Stimulated activated CD8-positive, alpha-beta memory T cell treated with anti-CD3 and anti-CD28 coated beads, Interleukin-15, amount 100 ng/mL, for 4 hours (primary cell): ENCODE results near the gene TMPRSS3.

Experiments used
- DNase-seq, 2 donors: peaks; one replicate each; pipeline ENCODE4 v3.0.0-alpha.2; 2020; ENCODE audit warnings: low read depth in 2 of 2

Gene TMPRSS3

DNA sequence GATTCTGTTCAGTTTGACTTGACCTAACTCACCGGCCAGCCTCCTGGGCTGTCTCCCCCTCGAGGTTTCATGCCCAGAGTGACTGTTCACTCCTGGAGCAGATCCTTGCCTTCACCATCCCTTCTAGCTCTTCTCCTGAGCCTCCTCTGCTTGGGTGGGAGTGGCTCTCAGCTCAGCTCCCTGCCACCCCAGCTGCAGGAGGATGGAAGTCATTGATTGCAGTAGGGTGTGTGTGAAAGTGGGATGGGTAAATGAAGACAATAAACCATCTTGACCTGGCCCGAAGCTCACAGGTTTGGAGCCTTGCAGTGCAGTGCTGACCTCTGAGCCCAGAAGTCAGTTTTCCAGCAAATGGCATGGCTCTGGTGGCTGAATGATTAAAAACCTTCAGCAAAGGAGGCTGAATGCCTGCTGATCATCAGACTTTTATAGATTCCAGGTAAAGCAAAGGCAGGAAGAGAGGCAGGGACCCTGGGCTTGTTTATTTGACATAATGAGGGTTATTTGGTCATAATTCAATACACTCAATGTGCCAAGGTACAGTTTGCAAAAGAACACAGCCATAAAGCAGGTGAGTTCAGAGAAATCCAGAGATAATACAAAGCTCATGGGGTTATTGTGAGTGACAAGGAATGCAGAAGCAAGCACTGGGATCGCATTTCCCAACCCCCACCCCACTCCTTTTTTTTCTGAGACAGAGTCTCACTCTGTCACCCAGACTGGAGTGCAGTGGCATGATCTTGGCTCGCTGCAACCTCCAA lies 63.1 kb downstream of the TMPRSS3 start:
- DNase-seq, result no peak

DNA sequence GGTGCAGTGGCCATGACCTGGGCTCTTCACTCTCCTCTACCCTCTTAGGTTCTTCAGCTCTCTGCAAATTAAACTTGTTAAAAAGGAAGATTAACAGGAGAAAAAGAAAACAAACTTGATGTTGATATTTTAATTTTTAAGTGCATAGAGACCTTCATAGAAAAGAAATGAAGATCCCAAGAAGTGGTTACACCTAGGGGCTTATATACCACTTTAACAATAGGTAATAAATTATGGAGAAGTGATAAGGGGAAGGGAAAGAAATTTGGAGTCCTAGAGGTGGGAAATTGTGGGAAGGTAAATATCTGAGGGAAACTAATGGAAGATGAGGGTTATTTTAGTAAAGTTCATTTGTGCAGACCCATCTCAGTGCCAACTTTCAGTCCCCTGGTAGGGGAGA lies 64.2 kb downstream of the TMPRSS3 start:
- no peak for DNase-seq

DNA sequence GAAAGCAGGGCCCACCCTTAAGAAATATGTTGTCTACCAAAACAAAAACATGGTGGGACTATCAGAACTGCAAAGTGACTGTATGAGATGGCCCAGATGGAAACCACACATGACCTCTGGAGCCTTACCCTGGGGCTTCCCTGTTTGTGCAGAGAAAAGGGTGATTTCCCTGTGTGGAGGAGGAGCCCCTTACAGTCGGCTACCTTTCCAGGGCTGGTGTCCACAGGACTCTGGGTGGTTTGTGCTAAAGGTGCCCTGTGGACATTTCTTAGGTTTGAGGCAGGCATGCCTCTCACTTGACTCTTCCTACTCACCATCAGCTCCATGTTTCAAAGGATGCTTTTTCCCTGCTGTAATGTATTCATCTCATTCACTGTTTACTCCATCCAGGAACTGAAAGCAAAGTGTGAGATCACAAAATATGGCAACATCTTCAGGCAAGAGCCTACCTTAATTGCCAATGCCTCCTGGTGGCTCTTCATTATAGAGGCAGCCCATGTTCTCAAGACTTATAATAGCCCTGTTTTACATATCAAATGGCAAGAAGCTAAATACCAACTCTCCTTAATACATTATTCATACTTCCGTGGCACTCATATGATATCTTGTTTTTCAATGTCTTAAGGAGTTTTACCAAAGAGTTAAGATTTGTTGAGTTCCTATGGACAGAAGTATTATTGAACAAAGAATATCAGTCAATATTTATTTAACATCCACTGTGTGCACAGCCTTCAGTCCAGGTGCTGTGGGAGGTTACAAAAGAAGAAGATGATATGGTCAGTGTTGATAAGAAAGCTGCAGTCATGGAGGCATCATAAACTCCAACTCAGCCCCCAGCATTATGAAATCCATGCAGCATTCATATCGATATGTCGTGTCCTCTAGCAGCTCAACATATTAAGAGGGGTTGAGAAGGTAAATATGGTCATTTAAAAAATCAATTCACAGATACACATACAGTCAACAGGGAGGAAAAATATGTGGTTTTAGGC lies 65.2 kb downstream of the TMPRSS3 start:
- no peak for DNase-seq

DNA sequence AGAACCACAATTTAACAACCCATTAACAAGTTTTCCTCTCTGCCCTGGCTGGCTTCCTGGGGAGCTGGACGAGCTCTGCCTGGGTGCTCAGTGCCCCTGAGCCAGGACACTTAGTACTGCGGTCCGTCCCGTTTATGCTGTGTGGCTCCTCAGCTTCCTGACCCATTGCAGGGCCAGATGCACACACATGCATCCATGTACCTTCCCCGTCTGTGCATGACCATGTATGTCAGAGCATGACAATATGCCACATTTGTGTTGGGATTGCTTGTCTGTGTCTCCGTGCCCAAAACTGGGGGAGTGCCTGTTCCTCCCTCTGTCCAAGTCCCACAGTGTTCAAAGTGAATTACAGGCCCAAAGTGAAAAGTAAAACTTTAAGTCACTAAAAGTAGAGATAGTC lies 71.0 kb downstream of the TMPRSS3 start:
- DNase-seq, result no peak
